PC-3 (cell line): Measurements from ENCODE around the gene MSH3. TPM values are rescaled to one million over a fixed set of nuclear protein-coding genes. Genes with fewer than 3 reads are reported as not detected.

Experiments used
- ATAC-seq: fragments of 200-7000 bp; cut with Tn5 transposase; 2 replicates; pipeline ENCODE4 v1.9.1; 2020; ENCODE audit warnings: mild to moderate bottlenecking, moderate library complexity
- BruUV-seq: library from RNA; stranded (reverse); fragments of 400-500 nt; replicated peaks from 2 replicates; lab custom pipeline; 2021; lab: Mats Ljungman, UMichigan
- CTCF ChIA-PET: fragments of 300-600 bp; sonication (Branson Sonifier 250); formaldehyde crosslinking; loops from one replicate; lab custom pipeline; 2022; ENCODE audit warnings: antibody characterized with exemption; lab: Charles Lee
- POLR2A ChIA-PET: fragments of 300-600 bp; sonication (Branson Sonifier 250); formaldehyde crosslinking; loops from one replicate; lab custom pipeline; 2022; ENCODE audit warnings: antibody characterized with exemption; ENCODE audit not compliant: unreplicated experiment; lab: Charles Lee
- DNase-seq: peaks from one replicate; pipeline ENCODE4 v3.0.0-alpha.2; 2015
- H2AFZ ChIP-seq: fragments of 300-600 bp; sonication (generic); 2 replicates; pipeline ENCODE4 v1.6.0; 2016; ENCODE audit warnings: antibody characterized with exemption, low read length
- H3F3A ChIP-seq: fragments of 300-600 bp; sonication (generic); one replicate; pipeline ENCODE4 v1.6.0; 2017; ENCODE audit warnings: antibody characterized with exemption, low read length, control low read depth, mild to moderate bottlenecking; ENCODE audit not compliant: unreplicated experiment
- H3K27ac ChIP-seq: fragments of 300-600 bp; sonication (generic); 2 replicates; pipeline ENCODE4 v1.5.1; 2016; ENCODE audit warnings: mild to moderate bottlenecking, low read length
- H3K27me3 ChIP-seq: fragments of 300-600 bp; sonication (generic); 2 replicates; pipeline ENCODE4 v1.6.1; 2016; ENCODE audit warnings: low read length, mixed read lengths
- H3K36me3 ChIP-seq: fragments of 300-600 bp; sonication (generic); 2 replicates; pipeline ENCODE4 v1.6.1; 2016; ENCODE audit warnings: low read depth, mixed run types, low read length, mixed read lengths
- H3K4me1 ChIP-seq: fragments of 300-600 bp; sonication (generic); 2 replicates; pipeline ENCODE4 v1.5.1; 2016; ENCODE audit warnings: low read length; ENCODE audit not compliant: insufficient read depth
- H3K4me2 ChIP-seq: fragments of 300-600 bp; sonication (generic); 2 replicates; pipeline ENCODE4 v1.6.0; 2016; ENCODE audit warnings: low read length
- H3K4me3 ChIP-seq: fragments of 300-600 bp; sonication (generic); 2 replicates; pipeline ENCODE4 v1.5.1; 2016; ENCODE audit warnings: mild to moderate bottlenecking, low read length, mixed read lengths
- H3K79me2 ChIP-seq: fragments of 300-600 bp; sonication (generic); 2 replicates; pipeline ENCODE4 v1.6.1; 2017; ENCODE audit warnings: low read length, mixed read lengths
- H3K9ac ChIP-seq: fragments of 300-600 bp; sonication (generic); 2 replicates; pipeline ENCODE4 v1.6.0; 2016; ENCODE audit warnings: mild to moderate bottlenecking, low read length
- H3K9me2 ChIP-seq: fragments of 300-600 bp; sonication (generic); replicated peaks from 2 replicates; pipeline ENCODE4 v1.6.1; 2016; ENCODE audit warnings: mixed run types, low read length, mixed read lengths
- H3K9me3 ChIP-seq: fragments of 300-600 bp; sonication (generic); 2 replicates; pipeline ENCODE4 v1.6.1; 2016; ENCODE audit warnings: low read length, mixed read lengths
- H4K20me1 ChIP-seq: fragments of 300-600 bp; sonication (generic); 2 replicates; pipeline ENCODE4 v1.6.1; 2016; ENCODE audit warnings: low read length, mixed read lengths
- EZH2 ChIP-seq: fragments of 300-600 bp; sonication (generic); IDR thresholded peaks from one replicate; pipeline ENCODE4 v1.6.1; 2017; ENCODE audit warnings: antibody characterized with exemption, mild to moderate bottlenecking, low read length; ENCODE audit not compliant: unreplicated experiment
- EZH2phosphoT487 ChIP-seq: fragments of 300-600 bp; sonication (generic); IDR thresholded peaks from 2 replicates; pipeline ENCODE4 v1.6.1; 2018; ENCODE audit warnings: mild to moderate bottlenecking, antibody characterized with exemption, low read length, borderline replicate concordance
- intact Hi-C: fragments of 100-400 bp; cut with micrococcal nuclease; formaldehyde crosslinking; loops from 2 replicates; pipeline ENCODE4 v1.9.0; 2023
- total RNA-seq: library from RNA; depleted of rRNA; stranded (reverse); fragments of >200 nt; gene quantifications from 2 replicates; pipeline ENCODE4 v1.2.3, GENCODE V29; 2014
- TF ChIP-seq, protein P1 (sequence below): fragments of 300-600 bp; sonication (generic); conservative IDR thresholded peaks from 2 replicates; pipeline ENCODE4 v1.5.1; 2017; ENCODE audit warnings: antibody characterized with exemption, low read depth, mild to moderate bottlenecking, low read length

Gene MSH3
- total RNA-seq, 1 experiment from 2014 or later = 9.0 TPM

DNA sequence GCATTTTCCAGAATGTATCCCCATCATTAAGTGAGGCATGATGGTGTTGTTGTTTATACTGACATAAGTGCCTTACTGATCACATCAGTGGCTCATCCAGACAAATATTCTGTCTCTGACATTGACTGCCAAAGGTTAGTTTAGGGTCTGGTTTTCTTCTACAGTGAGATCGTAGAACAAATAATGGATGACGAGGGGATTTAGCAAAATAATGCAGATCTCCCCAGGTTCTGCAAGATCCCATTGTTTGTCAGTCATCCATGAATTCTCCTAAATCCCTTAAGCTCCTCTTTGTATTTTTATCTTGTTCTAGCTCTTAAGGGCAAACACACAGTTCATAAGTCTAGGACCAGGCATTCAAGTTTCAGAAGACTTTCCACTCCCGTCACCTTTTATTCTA lies 93.5 kb downstream of the MSH3 start:
- Histone ChIP-seq H3K9me2 (no peaks in the 10 kb centered on the region), H3K27me3 (no peaks in the 10 kb centered on the region), H3K27ac (no peak overlapping the region), H3K9ac (no peak overlapping the region), H4K20me1 (no peaks in the 10 kb centered on the region), H3K9me3 (no peaks in the 10 kb centered on the region), H3K4me2 (no peak overlapping the region), H3K4me3 (no peak overlapping the region), H3K79me2 (no peaks in the 10 kb centered on the region), H3K36me3 (peaks cover 4% of the 10 kb centered on the region), H2AFZ (no peak overlapping the region), H3F3A (no peaks in the 10 kb centered on the region), H3K4me1 (peaks cover 10% of the 10 kb centered on the region; the same call in 1 of the 2 replicates)
- TF ChIP-seq, protein P1, sequence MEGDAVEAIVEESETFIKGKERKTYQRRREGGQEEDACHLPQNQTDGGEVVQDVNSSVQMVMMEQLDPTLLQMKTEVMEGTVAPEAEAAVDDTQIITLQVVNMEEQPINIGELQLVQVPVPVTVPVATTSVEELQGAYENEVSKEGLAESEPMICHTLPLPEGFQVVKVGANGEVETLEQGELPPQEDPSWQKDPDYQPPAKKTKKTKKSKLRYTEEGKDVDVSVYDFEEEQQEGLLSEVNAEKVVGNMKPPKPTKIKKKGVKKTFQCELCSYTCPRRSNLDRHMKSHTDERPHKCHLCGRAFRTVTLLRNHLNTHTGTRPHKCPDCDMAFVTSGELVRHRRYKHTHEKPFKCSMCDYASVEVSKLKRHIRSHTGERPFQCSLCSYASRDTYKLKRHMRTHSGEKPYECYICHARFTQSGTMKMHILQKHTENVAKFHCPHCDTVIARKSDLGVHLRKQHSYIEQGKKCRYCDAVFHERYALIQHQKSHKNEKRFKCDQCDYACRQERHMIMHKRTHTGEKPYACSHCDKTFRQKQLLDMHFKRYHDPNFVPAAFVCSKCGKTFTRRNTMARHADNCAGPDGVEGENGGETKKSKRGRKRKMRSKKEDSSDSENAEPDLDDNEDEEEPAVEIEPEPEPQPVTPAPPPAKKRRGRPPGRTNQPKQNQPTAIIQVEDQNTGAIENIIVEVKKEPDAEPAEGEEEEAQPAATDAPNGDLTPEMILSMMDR = no peak
- TF ChIP-seq EZH2phosphoT487 = no peak
- no peak for TF ChIP-seq EZH2
- intact Hi-C loops = no loop called here
- CTCF ChIA-PET = no interaction called here
- POLR2A ChIA-PET = no interaction called here
- ATAC-seq = no peak
- BruUV-seq = no TSS peak
- no peak for DNase-seq

DNA sequence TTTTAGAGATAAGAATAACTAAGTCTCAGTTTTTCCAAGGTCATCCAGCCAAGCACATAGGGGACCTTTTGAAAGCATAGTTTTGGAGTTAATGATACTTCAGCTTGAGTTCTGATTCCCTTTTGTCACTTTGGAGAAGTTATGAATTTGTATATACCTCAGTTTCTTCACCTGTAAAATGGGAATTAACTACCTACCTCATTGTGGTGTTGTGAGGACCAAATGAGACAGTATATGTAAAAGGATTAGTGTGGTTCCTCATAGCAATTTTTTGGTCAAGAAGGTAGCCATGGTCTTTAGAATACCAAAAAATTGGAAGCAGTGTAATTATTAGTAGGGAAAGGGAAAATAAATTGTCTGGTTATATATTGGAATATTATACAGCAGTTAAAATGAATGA lies 98.0 kb downstream of the MSH3 start:
- no peaks in the 10 kb centered on the region for H3K4me1 ChIP-seq
- H3K9ac ChIP-seq = no peak overlapping the region
- no peaks in the 10 kb centered on the region for H3K36me3 ChIP-seq
- no peaks in the 10 kb centered on the region for H3K79me2 ChIP-seq
- no peak overlapping the region for H2AFZ ChIP-seq
- intact Hi-C loops = no loop called here
- no peaks in the 10 kb centered on the region for H3F3A ChIP-seq
- H4K20me1 ChIP-seq = no peaks in the 10 kb centered on the region
- H3K4me2 ChIP-seq = no peak overlapping the region
- POLR2A ChIA-PET = no interaction called here
- no peak overlapping the region for H3K27ac ChIP-seq
- no peaks in the 10 kb centered on the region for H3K9me3 ChIP-seq
- TF ChIP-seq, protein P1 = no peak
- TF ChIP-seq EZH2 = no peak
- TF ChIP-seq EZH2phosphoT487 = no peak
- H3K27me3 ChIP-seq = no peaks in the 10 kb centered on the region
- CTCF ChIA-PET = no interaction called here
- DNase-seq = no peak
- H3K9me2 ChIP-seq = no peaks in the 10 kb centered on the region
- BruUV-seq = no TSS peak
- no peak for ATAC-seq
- no peak overlapping the region for H3K4me3 ChIP-seq

DNA sequence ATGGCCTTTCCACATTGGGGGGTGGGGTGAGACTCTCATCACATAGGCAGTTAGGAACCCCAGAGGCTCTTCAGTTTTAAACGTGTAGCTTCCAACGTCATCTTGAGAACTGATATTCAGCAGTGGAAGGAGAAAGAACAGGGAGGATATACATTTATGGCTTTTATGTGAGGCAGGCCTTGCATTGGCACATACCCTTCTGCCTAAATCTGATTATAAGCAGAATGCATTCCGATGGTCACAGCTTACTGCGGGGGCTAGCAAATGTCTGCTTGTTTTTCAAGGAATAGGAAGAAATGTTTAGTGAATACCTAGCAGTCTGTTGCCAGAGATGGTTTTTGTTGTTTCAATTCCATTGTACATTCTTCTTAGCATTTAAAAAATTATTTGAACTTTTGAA lies 99.3 kb downstream of the MSH3 start:
- Histone ChIP-seq H3K9me3 (no peaks in the 10 kb centered on the region), H4K20me1 (no peaks in the 10 kb centered on the region), H3K4me3 (no peak overlapping the region), H3K9ac (no peak overlapping the region), H3F3A (no peaks in the 10 kb centered on the region), H3K9me2 (no peaks in the 10 kb centered on the region), H3K36me3 (no peaks in the 10 kb centered on the region), H3K27ac (no peak overlapping the region), H2AFZ (no peak overlapping the region), H3K4me1 (no peaks in the 10 kb centered on the region), H3K27me3 (no peaks in the 10 kb centered on the region), H3K4me2 (no peak overlapping the region), H3K79me2 (no peaks in the 10 kb centered on the region)
- ChIA-PET POLR2A (no interaction called here), CTCF (no interaction called here)
- no peak for DNase-seq
- no TSS peak for BruUV-seq
- TF ChIP-seq EZH2 = no peak
- TF ChIP-seq, protein P1 = no peak
- no peak for TF ChIP-seq EZH2phosphoT487
- intact Hi-C loops = no loop called here
- ATAC-seq = no peak
